Astrocyte of the cerebellum (primary cell): ENCODE data around the gene VDR.

Source experiments
- DNase-seq: peaks from one replicate; pipeline ENCODE4 v3.0.0-alpha.2; 2011; ENCODE audit warnings: low read depth
- H3K4me3 ChIP-seq: 2 replicates; pipeline ENCODE4 v1.5.1; 2011; ENCODE audit warnings: mild to moderate bottlenecking, low read depth, low read length, moderate library complexity
- in situ Hi-C: cut with HindIII; loops from 2 replicates; pipeline ENCODE4 v1.10.0; 2017; ENCODE audit warnings: low sequenced_read_pairs
- TF ChIP-seq, protein P1 (sequence below): IDR thresholded peaks from 2 replicates; pipeline ENCODE4 v1.5.1; 2012; ENCODE audit warnings: low read length, low read depth, moderate library complexity, mild to moderate bottlenecking; ENCODE audit errors: missing control alignments

Gene VDR

DNA sequence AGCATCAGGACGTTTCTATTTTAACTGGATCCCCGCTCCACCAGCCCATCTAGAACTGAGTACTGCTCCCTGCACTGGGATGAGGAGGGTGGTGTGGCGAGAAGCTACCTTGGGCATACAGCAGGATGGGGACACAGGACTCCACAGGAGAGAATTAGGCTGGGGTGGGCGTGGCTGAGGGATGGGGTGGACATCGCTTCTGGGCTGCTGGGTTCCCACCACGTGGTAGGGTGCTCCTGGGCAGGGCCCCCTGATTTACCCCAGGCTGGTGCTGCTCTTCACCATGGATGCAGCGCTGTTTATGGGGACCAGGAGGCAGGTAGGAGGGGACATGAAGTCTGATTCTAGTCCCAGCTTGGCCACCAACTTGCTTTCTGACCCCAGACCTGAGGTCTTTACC is 41.9 kb downstream of the VDR start:
- no peak overlapping the region for H3K4me3 ChIP-seq
- DNase-seq = no peak
- TF ChIP-seq, protein P1, sequence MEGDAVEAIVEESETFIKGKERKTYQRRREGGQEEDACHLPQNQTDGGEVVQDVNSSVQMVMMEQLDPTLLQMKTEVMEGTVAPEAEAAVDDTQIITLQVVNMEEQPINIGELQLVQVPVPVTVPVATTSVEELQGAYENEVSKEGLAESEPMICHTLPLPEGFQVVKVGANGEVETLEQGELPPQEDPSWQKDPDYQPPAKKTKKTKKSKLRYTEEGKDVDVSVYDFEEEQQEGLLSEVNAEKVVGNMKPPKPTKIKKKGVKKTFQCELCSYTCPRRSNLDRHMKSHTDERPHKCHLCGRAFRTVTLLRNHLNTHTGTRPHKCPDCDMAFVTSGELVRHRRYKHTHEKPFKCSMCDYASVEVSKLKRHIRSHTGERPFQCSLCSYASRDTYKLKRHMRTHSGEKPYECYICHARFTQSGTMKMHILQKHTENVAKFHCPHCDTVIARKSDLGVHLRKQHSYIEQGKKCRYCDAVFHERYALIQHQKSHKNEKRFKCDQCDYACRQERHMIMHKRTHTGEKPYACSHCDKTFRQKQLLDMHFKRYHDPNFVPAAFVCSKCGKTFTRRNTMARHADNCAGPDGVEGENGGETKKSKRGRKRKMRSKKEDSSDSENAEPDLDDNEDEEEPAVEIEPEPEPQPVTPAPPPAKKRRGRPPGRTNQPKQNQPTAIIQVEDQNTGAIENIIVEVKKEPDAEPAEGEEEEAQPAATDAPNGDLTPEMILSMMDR = no peak
- in situ Hi-C loops = no loop called here

DNA sequence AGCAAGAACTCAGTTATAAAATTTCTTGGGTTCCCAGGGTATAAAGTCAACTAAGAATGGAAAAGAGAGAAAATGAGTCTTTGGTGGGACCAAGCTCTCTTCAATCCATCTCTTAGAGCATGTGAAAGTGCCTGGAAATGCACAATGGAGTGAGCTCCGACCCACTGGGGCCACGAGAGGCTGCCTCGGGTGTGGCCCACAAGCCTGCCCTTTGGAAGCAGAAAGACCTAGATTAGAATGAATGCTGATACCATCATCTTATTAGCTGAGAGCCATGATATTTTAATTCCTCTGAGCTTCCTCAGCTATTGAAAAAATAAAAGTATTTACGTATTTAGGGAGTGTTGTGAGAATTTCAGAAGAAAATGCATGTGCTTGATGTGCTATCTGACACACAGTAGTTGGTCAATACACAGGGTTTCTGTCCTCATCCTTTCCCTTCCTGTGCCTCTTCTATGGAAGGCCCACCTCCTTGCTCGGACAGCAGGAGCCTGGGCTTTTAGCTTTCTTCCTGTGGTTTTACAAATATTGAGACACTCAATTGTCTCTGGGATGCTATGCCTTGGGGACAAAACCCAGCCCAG is 42.5 kb downstream of the VDR start:
- TF ChIP-seq, protein P1 = no peak
- DNase-seq = no peak
- in situ Hi-C loops = no loop called here
- H3K4me3 ChIP-seq = no peak overlapping the region

DNA sequence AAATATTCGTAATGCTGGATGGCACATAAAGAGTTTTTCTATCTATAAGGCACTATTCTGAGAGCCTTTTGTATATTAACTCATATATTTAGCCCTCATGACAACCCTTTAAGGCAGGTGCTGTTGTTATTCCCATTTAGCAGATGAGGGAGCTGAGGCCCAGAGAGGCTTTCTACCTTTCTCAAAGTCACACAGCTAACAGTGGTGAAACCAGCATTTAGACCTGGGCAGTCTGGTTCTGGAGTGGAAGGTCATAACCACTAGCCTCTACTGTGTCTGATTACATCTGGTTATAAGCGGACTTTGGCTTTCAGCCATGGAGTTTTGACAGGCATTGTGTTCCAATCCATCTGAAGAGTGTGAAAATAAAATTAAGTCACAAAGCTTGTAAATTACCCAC is 43.9 kb downstream of the VDR start:
- in situ Hi-C loops = no loop called here
- H3K4me3 ChIP-seq = no peak overlapping the region
- no peak for DNase-seq
- TF ChIP-seq, protein P1 = no peak

DNA sequence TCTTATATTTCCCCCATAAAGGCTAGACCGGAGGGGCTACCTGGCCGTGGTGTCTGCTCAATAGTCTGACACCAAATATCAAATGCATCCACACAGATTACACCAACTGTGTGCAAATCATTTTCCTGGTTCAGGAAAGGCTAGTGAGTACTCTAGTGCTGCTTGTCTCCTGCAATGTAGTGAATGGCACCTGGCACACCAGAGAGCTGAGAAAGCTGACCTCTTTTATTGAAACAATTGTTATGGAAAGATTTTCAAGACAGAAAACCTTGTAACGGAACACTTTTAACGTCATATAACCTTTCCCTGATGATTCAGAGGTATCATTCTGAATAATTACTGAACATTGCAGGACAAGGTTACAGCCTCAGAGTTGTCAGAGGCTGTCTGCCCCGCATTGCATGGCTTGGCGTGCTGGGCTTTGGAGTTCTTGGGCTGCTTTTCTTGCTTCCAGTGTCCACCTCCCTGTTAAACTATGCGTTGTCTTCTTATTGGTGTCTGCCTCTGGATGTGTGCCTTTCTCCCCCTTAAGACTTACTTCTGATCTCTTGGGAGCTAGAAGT is 44.4 kb downstream of the VDR start:
- DNase-seq = no peak
- in situ Hi-C loops = no loop called here
- no peak overlapping the region for H3K4me3 ChIP-seq
- TF ChIP-seq, protein P1 = no peak

DNA sequence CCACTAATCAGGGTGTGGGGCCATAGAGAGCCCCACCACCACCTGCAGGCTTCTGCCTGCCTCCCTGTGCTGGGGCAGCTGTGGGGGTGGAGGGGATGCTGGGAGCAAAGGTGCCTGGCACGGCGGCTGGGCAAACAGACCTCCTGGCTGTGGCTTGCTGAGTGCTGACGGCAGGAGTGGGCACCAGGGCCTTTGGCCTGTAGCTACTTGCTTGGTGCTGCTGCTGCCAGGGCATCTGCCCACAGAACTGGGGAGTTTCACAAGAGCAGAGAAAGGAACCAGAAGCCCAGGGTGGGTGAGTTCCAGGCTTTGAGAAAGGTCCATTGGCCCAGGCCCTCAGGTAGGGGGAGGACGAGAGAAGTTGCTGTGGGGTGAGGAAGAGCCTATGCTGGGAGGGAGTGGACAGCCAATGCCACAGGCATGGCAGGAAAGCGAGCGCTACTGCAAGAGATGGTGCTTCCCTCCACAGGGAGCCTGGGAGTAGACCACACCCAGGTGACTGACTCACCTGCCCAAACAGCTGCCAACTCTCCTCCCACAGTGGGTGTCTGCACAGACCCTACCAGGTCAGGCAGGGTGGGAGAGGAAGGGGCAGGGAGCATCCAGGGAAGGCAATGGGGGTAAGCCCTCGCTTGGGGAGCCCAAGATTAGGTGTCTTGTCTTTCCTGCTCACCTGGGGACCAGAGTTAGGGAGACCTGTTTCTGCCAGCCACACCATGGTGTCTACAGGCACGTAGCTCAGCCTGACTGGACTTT is 46.1 kb downstream of the VDR start:
- H3K4me3 ChIP-seq = no peak overlapping the region
- in situ Hi-C loops = no loop called here
- TF ChIP-seq, protein P1 = no peak
- no peak for DNase-seq

DNA sequence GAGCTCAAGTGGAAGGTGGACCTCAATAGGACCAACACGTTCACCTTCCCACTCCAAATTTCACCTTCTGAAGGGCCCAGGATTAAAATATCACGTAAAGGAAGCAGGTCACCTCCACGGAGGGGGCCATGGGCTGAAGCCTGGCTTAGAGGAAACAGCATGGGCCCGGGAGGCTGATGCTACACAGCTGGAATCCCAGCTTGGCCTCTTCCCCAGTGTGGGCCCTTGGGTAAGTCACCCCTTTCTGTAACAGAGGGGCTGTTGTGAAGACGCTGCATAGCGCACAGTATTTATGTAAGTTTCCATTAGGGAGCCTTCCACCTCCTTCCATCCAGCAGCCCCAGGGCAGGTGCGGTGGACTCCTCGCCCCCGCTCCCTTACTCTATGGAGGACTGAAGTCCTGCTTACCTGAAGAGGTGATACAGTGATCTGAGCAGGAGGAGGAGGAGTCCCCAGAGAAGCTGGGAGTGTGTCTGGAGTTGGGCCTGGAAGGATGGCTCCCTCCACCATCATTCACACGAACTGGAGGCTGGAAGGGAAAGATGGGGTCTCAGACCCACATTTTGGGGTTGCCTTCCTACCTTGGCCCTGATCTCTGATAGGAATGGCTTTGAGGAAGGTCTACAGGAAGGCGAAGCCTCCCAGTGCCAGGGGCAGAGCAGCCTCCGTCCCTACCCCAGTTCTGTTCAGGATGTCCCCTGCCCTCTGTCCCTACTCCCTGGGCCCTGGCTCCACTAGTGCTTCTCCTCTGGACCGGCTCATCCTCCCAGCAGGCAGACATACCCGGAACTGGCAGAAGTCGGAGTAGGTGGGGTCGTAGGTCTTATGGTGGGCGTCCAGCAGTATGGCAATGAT is 47.8 kb downstream of the VDR start:
- TF ChIP-seq, protein P1 = no peak
- no peak for DNase-seq
- in situ Hi-C loops = no loop called here
- H3K4me3 ChIP-seq = no peak overlapping the region
